HG03097 (cell line): ENCODE measurements around the gene NCKAP5.

ENCODE experiments used
- ATAC-seq: cut with Tn5 transposase; IDR thresholded peaks from one replicate; pipeline ENCODE4 v1.9.1; 2021; ENCODE audit not compliant: unreplicated experiment, low FRiP score

NCKAP5 gene

GRCh38 chr2:133360190-133360589, 208.1 kb downstream of the NCKAP5 start:
- no peak for ATAC-seq

- no peak for ATAC-seq
These were observed 215.5 kb downstream of the NCKAP5 start for GRCh38 chr2:133352719-133353118.

GRCh38 chr2:133346654-133347053, 221.6 kb downstream of the NCKAP5 start:
- no peak for ATAC-seq

GRCh38 chr2:133345638-133346037, 222.6 kb downstream of the NCKAP5 start:
- ATAC-seq, result no peak

GRCh38 chr2:133344849-133345248, 223.4 kb downstream of the NCKAP5 start:
- no peak for ATAC-seq

DNA sequence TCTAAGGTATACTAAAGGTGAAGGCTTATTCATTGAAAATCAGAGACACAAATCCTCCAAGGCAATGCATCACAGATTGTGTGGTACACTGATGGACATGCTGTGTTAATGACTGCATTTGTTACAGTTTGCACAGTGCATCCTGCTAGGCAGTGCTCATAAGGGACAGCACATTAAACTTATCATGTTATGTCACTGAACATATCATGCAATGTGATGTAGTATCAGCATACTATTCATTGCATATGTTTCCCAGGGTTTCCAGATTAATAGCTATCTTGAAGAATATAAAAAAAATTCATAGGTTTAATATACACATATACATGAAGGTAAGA, 225.3 kb downstream of the NCKAP5 start:
- ATAC-seq, result no peak

GRCh38 chr2:133342286-133343017, 225.8 kb downstream of the NCKAP5 start:
- no peak for ATAC-seq

DNA sequence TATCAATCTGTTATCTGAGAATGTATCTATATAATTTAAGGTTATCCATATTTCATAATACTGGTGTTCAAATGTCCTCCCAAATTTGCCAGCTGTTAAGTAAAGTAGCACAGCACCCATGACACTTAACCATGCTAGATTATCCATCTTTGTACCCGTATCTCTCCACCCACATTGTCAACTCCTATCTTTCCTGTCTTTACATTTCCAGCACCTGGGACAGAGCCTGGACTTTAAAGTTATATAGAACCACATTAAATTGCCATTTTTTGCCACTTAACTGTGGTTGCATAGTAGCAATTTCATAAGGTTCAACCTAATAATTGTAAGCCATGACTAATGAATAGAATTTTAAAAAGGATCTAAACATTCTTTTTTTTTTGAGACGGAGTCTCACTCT, 226.7 kb downstream of the NCKAP5 start:
- no peak for ATAC-seq

DNA sequence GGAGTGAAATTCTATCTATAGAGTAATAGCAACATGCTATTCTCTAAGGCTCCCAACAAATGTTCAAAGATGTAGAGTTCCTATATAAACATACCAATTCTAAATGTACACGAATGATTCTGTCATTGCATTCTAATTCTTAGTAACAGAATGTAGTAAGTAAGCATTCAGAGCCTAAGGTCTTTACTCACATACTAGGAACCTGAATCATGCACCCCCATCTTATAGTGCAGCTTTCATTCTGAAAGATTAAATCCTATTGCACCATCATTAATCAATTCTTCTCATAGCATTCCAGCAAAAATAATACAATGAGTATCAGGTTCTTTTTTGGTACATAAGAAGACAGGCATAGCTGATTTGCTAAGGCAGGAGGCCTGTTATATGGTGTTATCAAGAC, 230.0 kb downstream of the NCKAP5 start:
- ATAC-seq, result no peak

GRCh38 chr2:133334923-133335322, 233.3 kb downstream of the NCKAP5 start:
- no peak for ATAC-seq

GRCh38 chr2:133333181-133333580, 235.1 kb downstream of the NCKAP5 start:
- no peak for ATAC-seq

GRCh38 chr2:133331436-133331835, 236.8 kb downstream of the NCKAP5 start:
- ATAC-seq, result no peak

DNA sequence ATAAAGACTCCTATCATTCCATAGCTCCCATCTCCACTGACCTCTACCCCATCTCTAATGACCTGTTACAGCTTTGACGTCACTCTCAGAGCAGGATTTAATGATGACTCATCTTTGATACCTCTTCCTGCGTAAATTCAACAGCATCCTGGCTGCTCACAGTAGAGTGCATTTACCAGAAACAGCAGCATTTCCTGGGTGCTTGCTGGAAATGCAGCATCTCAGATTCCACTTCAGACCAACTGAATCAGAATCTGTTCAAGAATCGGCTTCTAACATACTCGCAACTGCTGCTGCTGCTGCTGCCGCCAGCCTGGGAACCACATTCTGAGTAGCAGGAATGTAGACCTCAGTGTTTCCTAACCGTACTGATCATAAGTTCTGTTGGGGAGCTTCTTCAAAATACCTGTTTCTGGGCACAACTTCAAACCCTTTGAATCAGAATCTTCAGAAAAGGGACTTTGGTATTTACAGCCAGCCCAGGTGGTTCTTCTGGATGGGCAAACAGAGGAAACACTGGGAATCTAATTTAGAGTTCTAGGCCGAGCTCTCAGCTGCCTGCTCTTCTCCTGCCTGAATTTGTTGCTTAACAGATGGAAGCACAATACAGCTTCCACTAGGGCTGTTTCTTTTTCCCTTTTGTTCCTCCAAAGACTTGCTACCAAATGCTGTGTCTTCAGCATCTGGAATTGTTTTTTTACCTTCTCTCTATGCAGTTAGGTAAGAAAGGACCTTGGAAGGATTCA, 241.4 kb downstream of the NCKAP5 start:
- no peak for ATAC-seq

GRCh38 chr2:133324150-133324561, 244.1 kb downstream of the NCKAP5 start:
- ATAC-seq, result no peak

DNA sequence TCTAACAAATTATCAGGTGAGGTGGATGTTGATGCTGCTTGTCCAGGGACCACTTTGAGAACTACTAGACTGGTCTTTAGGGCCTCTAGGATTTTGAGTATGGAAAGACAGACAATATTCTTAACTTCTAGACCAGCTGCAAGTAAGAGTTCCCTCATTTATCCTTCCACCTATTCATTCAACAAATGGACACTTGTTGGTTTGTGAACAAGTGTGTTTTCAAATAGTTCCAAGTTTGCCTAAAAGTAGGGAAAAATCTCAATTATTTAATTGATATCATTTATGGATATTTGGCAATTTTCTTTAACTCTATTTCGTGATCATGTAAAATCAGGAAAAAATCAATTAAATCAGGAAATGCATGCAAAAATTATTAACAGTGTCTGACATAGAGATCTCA, 245.4 kb downstream of the NCKAP5 start:
- no peak for ATAC-seq

DNA sequence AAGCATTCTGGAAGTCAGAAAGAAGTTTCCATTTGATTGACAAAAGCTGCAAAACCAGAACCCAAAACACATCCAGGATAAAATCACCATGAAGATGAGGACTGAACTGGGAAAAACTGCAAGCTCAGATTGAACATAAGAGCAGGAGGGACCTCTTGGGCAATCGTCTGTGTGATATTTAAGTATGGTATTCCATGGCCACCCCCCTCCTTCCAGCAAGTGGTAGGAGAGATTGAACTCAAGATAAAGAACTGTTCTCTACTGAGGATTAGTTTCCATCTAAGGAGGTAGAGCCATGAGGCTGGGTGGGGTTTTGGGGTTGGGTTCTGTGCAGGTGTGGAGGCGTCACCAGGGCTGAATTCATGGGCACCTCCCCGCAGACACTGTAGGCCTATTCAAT, 251.1 kb downstream of the NCKAP5 start:
- no peak for ATAC-seq

DNA sequence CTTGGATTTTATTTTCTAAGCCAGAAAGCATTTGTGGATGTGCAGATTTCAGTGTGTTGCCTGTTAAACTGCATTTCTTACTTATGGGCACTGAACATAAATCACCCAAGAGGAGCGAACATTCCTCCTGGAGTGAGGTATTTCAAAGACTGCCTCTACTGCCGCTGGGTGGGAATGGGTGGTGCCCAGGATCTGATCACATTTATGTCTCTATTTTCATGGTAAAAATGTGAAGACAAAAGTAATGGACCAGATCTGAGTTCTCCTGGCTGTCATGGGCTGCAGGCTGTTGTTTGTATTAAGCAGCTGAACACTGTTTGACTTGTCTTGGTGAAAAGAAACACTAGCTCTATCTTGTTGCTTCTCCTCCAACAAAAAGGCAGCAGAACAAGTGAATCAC, 251.7 kb downstream of the NCKAP5 start:
- no peak for ATAC-seq

DNA sequence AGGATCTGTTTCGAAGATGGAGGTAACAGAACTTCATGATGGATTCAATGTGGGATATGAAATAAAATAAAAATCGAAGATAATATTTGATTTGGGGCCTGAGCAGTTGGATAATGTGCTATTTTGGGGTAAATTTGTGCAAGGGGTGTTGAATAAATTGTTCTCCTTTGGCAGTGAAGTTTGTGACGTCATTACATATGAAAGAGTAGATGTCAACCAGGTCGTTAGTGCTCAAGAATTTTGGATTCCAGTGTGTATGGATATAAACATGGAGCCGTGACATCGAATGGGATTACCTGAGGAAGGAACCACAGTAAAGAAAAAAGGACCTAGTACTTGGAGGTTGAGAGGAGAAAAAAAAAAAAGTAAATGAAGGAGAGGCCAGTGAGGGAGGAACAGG, 253.0 kb downstream of the NCKAP5 start:
- ATAC-seq, result no peak

GRCh38 chr2:133314795-133315194, 253.5 kb downstream of the NCKAP5 start:
- ATAC-seq, result no peak

DNA sequence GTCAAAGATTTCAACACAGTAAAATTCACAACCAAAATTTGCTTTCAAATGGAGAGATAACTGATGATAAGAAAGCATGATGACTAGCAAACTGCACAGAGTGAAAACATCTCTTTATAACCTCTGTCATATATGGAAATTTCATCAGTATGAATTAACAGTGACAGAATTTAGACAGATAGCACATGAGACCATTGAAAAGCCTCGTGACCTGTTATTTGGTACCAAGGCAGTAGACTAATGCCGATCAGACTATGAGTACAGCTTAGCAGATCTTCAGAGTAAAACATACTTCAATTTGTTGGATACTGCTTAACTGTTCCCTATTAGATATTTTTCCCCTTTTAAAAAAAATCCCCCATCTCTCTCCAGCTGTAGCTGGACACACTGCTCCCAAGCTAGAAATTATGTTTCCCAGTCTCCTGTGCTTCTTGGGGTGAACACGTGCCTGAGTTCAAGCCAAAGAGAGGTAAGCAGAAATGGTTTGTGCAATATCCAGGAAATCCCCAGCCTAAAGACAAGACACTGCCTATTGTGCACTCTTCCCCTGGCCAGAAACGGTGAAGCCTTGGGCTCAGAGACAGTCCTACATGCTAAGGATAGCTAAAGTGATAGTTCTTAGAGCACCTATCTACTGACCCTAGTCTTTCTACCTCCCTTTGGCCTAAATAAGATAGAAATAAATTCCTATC, 256.1 kb downstream of the NCKAP5 start:
- ATAC-seq, result no peak

GRCh38 chr2:133306236-133306635, 262.0 kb downstream of the NCKAP5 start:
- ATAC-seq, result no peak

DNA sequence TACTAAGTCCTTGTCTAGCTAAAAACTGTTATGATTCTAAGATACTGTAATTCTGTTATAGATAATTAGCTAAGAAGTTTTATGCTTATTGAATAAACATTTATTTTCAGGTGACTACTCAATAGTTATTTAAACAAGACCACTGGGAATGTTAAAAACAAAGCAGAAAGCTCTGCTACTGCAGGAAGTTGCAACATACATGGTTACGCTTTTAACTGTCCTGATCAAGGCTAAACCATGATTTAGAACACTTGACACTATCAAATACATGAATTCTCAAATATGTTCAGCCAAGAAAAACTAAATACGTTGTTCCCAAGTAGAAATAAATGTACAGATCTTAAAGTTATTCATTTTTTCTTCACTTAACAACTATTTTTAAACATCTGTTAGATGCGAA, 263.9 kb downstream of the NCKAP5 start:
- no peak for ATAC-seq
